ENCODE results near the gene ACHE.
"Not testable (repeated sequence)": the region's sequence is repeated elsewhere in the genome, so short reads cannot be mapped to it uniquely, and the experiment has no call there.

DNA sequence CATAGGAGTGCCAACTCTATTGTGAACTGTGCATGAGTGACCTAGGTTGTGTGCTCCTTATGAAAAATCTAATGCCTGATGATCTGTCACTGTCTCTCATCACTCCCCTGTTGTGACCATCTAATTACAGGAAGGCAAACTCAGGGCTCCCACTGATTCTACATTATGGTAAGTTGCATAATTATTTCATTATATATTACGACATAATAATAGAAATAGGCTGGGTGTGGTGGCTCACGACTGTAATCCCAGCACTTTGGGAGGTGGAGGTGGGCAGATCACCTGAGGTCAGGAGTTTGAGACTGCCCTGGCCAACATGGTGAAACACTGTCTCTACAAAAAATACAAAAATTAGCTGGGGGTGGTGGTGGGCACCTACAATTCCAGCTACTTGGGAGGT, 39.7 kb upstream of the ACHE start:
- not testable (repeated sequence) for TF ChIP-seq CTCF (CRISPR knock-in tag; IDR thresholded peaks at IDR 0.05); NR2C2 (CRISPR knock-in tag; IDR thresholded peaks at IDR 0.05; ENCODE audit: borderline replicate concordance); GTF2F1 (IDR thresholded peaks at IDR 0.05; ENCODE audit: low read length); HOXA7 (CRISPR knock-in tag; IDR thresholded peaks at IDR 0.05); POLR2A (IDR thresholded peaks at IDR 0.05; ENCODE audit: insufficient read depth in 1 of 2, low read depth in 2 of 2, low read length in 2 of 2); EZH2 (conservative IDR thresholded peaks at IDR 0.05; ENCODE audit: low read depth, low read length); THYN1 (CRISPR knock-in tag; IDR thresholded peaks at IDR 0.05; ENCODE audit: borderline replicate concordance, low read depth); SRF (IDR thresholded peaks at IDR 0.05; ENCODE audit: low read depth, low read length)
- TF ChIP-seq, protein P1, sequence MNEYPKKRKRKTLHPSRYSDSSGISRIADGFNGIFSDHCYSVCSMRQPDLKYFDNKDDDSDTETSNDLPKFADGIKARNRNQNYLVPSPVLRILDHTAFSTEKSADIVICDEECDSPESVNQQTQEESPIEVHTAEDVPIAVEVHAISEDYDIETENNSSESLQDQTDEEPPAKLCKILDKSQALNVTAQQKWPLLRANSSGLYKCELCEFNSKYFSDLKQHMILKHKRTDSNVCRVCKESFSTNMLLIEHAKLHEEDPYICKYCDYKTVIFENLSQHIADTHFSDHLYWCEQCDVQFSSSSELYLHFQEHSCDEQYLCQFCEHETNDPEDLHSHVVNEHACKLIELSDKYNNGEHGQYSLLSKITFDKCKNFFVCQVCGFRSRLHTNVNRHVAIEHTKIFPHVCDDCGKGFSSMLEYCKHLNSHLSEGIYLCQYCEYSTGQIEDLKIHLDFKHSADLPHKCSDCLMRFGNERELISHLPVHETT (CRISPR knock-in tag; conservative IDR thresholded peaks at IDR 0.05), result not testable (repeated sequence)
- TF ChIP-seq, protein P2, sequence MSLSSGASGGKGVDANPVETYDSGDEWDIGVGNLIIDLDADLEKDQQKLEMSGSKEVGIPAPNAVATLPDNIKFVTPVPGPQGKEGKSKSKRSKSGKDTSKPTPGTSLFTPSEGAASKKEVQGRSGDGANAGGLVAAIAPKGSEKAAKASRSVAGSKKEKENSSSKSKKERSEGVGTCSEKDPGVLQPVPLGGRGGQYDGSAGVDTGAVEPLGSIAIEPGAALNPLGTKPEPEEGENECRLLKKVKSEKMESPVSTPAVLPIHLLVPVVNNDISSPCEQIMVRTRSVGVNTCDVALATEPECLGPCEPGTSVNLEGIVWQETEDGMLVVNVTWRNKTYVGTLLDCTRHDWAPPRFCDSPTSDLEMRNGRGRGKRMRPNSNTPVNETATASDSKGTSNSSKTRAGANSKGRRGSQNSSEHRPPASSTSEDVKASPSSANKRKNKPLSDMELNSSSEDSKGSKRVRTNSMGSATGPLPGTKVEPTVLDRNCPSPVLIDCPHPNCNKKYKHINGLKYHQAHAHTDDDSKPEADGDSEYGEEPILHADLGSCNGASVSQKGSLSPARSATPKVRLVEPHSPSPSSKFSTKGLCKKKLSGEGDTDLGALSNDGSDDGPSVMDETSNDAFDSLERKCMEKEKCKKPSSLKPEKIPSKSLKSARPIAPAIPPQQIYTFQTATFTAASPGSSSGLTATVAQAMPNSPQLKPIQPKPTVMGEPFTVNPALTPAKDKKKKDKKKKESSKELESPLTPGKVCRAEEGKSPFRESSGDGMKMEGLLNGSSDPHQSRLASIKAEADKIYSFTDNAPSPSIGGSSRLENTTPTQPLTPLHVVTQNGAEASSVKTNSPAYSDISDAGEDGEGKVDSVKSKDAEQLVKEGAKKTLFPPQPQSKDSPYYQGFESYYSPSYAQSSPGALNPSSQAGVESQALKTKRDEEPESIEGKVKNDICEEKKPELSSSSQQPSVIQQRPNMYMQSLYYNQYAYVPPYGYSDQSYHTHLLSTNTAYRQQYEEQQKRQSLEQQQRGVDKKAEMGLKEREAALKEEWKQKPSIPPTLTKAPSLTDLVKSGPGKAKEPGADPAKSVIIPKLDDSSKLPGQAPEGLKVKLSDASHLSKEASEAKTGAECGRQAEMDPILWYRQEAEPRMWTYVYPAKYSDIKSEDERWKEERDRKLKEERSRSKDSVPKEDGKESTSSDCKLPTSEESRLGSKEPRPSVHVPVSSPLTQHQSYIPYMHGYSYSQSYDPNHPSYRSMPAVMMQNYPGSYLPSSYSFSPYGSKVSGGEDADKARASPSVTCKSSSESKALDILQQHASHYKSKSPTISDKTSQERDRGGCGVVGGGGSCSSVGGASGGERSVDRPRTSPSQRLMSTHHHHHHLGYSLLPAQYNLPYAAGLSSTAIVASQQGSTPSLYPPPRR (CRISPR knock-in tag; IDR thresholded peaks at IDR 0.05; ENCODE audit: borderline replicate concordance), result not testable (repeated sequence)

All from HepG2 (cell line).